ENCODE measurements around the gene PPP2R5D. TPM values are rescaled to one million over a fixed set of nuclear protein-coding genes. Genes with fewer than 3 reads are reported as not detected.
A peak's percentile ranks its signal among the peaks of the same experiment; 100 is the strongest.
"Not testable (repeated sequence)": the region's sequence is repeated elsewhere in the genome, so short reads cannot be mapped to it uniquely, and the experiment has no call there.

The PPP2R5D gene
- total and polyA plus RNA-seq, 4 experiments from 2014 or later = 22.3 to 38.0 (median 33.7) TPM

- no peaks in the 10 kb centered on the region for H3K9me3 ChIP-seq (ENCODE audit: control insufficient read depth in 1 of 2, low read length in 2 of 2)
- H3K27ac ChIP-seq (ENCODE audit: low read depth, low read length) = no peak overlapping the region
- no peak for DNase-seq
- peaks cover 0 to 19% (median 4%) of the 10 kb centered on the region in 4 donors for H3K4me1 Mint-ChIP-seq
- no peaks in the 10 kb centered on the region for H3K27me3 Mint-ChIP-seq
- ChIA-PET POLR2A (ENCODE audit: partially characterized antibody) (interaction anchor here (0.9 to 3.2 kb wide), 2 partner anchors 10 to 39 kb away, joined by 4 to 18 read pairs; partner anchors contain the start of genes CNPY3 and PEX6), CTCF (ENCODE audit: partially characterized antibody) (interaction anchor here (1.1 kb wide), 1 partner anchor 566 kb away, joined by 3 read pairs; no protein-coding TSS in a partner anchor)
- H3K36me3 Mint-ChIP-seq = peaks cover 32 to 64% of the 10 kb centered on the region in 2 donors
- peak overlapping the region in 2 of 7 donors; percentile 35 to 75 for H3K27ac Mint-ChIP-seq
- H3K27me3 ChIP-seq (ENCODE audit: insufficient read depth, low read length) = no peaks in the 10 kb centered on the region
- intact Hi-C loops (cut with micrococcal nuclease) = no loop called here
- H3K4me3 Mint-ChIP-seq = no peak overlapping the region
- peaks cover 53% of the 10 kb centered on the region for H3K36me3 ChIP-seq (ENCODE audit: insufficient read depth, low read length)
- no peaks in the 10 kb centered on the region for H3K4me1 ChIP-seq (ENCODE audit: insufficient read depth, low read length)
- no peak overlapping the region for H3K4me3 ChIP-seq (ENCODE audit: low read length in 2 of 2)
- no peaks in the 10 kb centered on the region for H3K9me3 Mint-ChIP-seq
Observed at GRCh38 chr6:42939810-42940167, 44.6 kb upstream of the PPP2R5D start.

GRCh38 chr6:42940493-42941045, 43.8 kb upstream of the PPP2R5D start:
- Histone ChIP-seq H3K4me3 (ENCODE audit: low read length in 2 of 2) (no peak overlapping the region), H3K9me3 (ENCODE audit: control insufficient read depth in 1 of 2, low read length in 2 of 2) (no peaks in the 10 kb centered on the region), H3K27me3 (ENCODE audit: insufficient read depth, low read length) (no peaks in the 10 kb centered on the region), H3K36me3 (ENCODE audit: insufficient read depth, low read length) (peaks cover 46% of the 10 kb centered on the region), H3K4me1 (ENCODE audit: insufficient read depth, low read length) (no peaks in the 10 kb centered on the region), H3K27ac (ENCODE audit: low read depth, low read length) (no peak overlapping the region)
- DNase-seq = no peak
- Mint-ChIP-seq H3K4me3 (no peak overlapping the region), H3K4me1 (peaks cover 0 to 15% (median 3%) of the 10 kb centered on the region in 4 donors), H3K36me3 (peaks cover 31 to 59% of the 10 kb centered on the region in 2 donors), H3K9me3 (no peaks in the 10 kb centered on the region), H3K27me3 (no peaks in the 10 kb centered on the region), H3K27ac (no peak overlapping the region)
- ChIA-PET CTCF (ENCODE audit: partially characterized antibody) (interaction anchor here (1.1 kb wide), 1 partner anchor 565 kb away, joined by 3 read pairs; no protein-coding TSS in a partner anchor), POLR2A (ENCODE audit: partially characterized antibody) (interaction anchor here (0.9 to 3.2 kb wide), 2 partner anchors 11 to 39 kb away, joined by 4 to 18 read pairs; partner anchors contain the start of genes CNPY3 and PEX6)
- intact Hi-C loops (cut with micrococcal nuclease) = no loop called here

GRCh38 chr6:42941356-42941755, 43.0 kb upstream of the PPP2R5D start:
- H3K27ac ChIP-seq (ENCODE audit: low read depth, low read length); intact Hi-C loops (cut with micrococcal nuclease); H3K27me3 ChIP-seq (ENCODE audit: insufficient read depth, low read length); H3K4me1 ChIP-seq (ENCODE audit: insufficient read depth, low read length); H3K27me3 Mint-ChIP-seq; H3K4me1 Mint-ChIP-seq; H3K4me3 Mint-ChIP-seq; H3K9me3 ChIP-seq (ENCODE audit: control insufficient read depth in 1 of 2, low read length in 2 of 2); H3K4me3 ChIP-seq (ENCODE audit: low read length in 2 of 2); DNase-seq; CTCF ChIA-PET (ENCODE audit: partially characterized antibody); H3K9me3 Mint-ChIP-seq: not testable (repeated sequence)
- peaks cover 39% of the 10 kb centered on the region for H3K36me3 ChIP-seq (ENCODE audit: insufficient read depth, low read length)
- Mint-ChIP-seq H3K27ac (peak overlapping the region in 1 of 7 donors; percentile 75), H3K36me3 (peaks cover 23 to 52% of the 10 kb centered on the region in 2 donors)
- POLR2A ChIA-PET (ENCODE audit: partially characterized antibody) = interaction anchor here (3.2 kb wide), 1 partner anchor 12 kb away, joined by 18 read pairs; the partner anchor contains the start of gene CNPY3

- no peak overlapping the region for H3K27ac ChIP-seq (ENCODE audit: low read depth, low read length)
- POLR2A ChIA-PET (ENCODE audit: partially characterized antibody) = interaction anchor here (0.7 to 0.8 kb wide), 2 partner anchors 18 to 342 kb away, joined by 3 read pairs; no protein-coding TSS in a partner anchor
- H3K4me1 Mint-ChIP-seq = peaks cover 0 to 4% (median 2%) of the 10 kb centered on the region in 4 donors
- intact Hi-C loops (cut with micrococcal nuclease) = no loop called here
- no peak overlapping the region for H3K27ac Mint-ChIP-seq
- no peaks in the 10 kb centered on the region for H3K4me1 ChIP-seq (ENCODE audit: insufficient read depth, low read length)
- H3K27me3 Mint-ChIP-seq = no peaks in the 10 kb centered on the region
- no peak overlapping the region for H3K4me3 ChIP-seq (ENCODE audit: low read length in 2 of 2)
- CTCF ChIA-PET (ENCODE audit: partially characterized antibody) = no interaction called here
- no peak for DNase-seq
- H3K27me3 ChIP-seq (ENCODE audit: insufficient read depth, low read length) = no peaks in the 10 kb centered on the region
- no peak overlapping the region for H3K4me3 Mint-ChIP-seq
- H3K9me3 Mint-ChIP-seq = no peaks in the 10 kb centered on the region
- no peaks in the 10 kb centered on the region for H3K9me3 ChIP-seq (ENCODE audit: control insufficient read depth in 1 of 2, low read length in 2 of 2)
- H3K36me3 Mint-ChIP-seq = peaks cover 15 to 43% of the 10 kb centered on the region in 2 donors
- H3K36me3 ChIP-seq (ENCODE audit: insufficient read depth, low read length) = peaks cover 28% of the 10 kb centered on the region
Observed at GRCh38 chr6:42942444-42942843, 41.9 kb upstream of the PPP2R5D start.

- Mint-ChIP-seq H3K27me3 (no peaks in the 10 kb centered on the region), H3K9me3 (no peaks in the 10 kb centered on the region), H3K27ac (peak overlapping the region in 2 of 7 donors; percentile 43 to 63), H3K36me3 (peaks cover 4 to 9% of the 10 kb centered on the region in 2 donors), H3K4me1 (no peaks in the 10 kb centered on the region), H3K4me3 (no peak overlapping the region)
- ChIA-PET POLR2A (ENCODE audit: partially characterized antibody) (no interaction called here), CTCF (ENCODE audit: partially characterized antibody) (no interaction called here)
- no peaks in the 10 kb centered on the region for H3K36me3 ChIP-seq (ENCODE audit: insufficient read depth, low read length)
- no peak for DNase-seq
- H3K9me3 ChIP-seq (ENCODE audit: control insufficient read depth in 1 of 2, low read length in 2 of 2) = no peaks in the 10 kb centered on the region
- H3K4me3 ChIP-seq (ENCODE audit: low read length in 2 of 2) = no peak overlapping the region
- H3K27me3 ChIP-seq (ENCODE audit: insufficient read depth, low read length) = no peaks in the 10 kb centered on the region
- no peak overlapping the region for H3K27ac ChIP-seq (ENCODE audit: low read depth, low read length)
- intact Hi-C loops (cut with micrococcal nuclease) = no loop called here
- H3K4me1 ChIP-seq (ENCODE audit: insufficient read depth, low read length) = no peaks in the 10 kb centered on the region
Observed at GRCh38 chr6:42947950-42948349, 36.4 kb upstream of the PPP2R5D start.

- Histone ChIP-seq H3K27me3 (ENCODE audit: insufficient read depth, low read length) (no peaks in the 10 kb centered on the region), H3K4me3 (ENCODE audit: low read length in 2 of 2) (no peak overlapping the region), H3K36me3 (ENCODE audit: insufficient read depth, low read length) (no peaks in the 10 kb centered on the region), H3K4me1 (ENCODE audit: insufficient read depth, low read length) (no peaks in the 10 kb centered on the region), H3K9me3 (ENCODE audit: control insufficient read depth in 1 of 2, low read length in 2 of 2) (no peaks in the 10 kb centered on the region), H3K27ac (ENCODE audit: low read depth, low read length) (no peak overlapping the region)
- DNase-seq = no peak
- H3K36me3 Mint-ChIP-seq = no peaks in the 10 kb centered on the region
- intact Hi-C loops (cut with micrococcal nuclease) = no loop called here
- POLR2A ChIA-PET (ENCODE audit: partially characterized antibody) = no interaction called here
- H3K4me1 Mint-ChIP-seq = no peaks in the 10 kb centered on the region
- no peak overlapping the region for H3K27ac Mint-ChIP-seq
- no peaks in the 10 kb centered on the region for H3K27me3 Mint-ChIP-seq
- H3K4me3 Mint-ChIP-seq = no peak overlapping the region
- no peaks in the 10 kb centered on the region for H3K9me3 Mint-ChIP-seq
- CTCF ChIA-PET (ENCODE audit: partially characterized antibody) = interaction anchor here (1.5 kb wide), 1 partner anchor 51 kb away, joined by 4 read pairs; no protein-coding TSS in a partner anchor
Observed at GRCh38 chr6:42952389-42952788, 32.0 kb upstream of the PPP2R5D start.

- H3K4me3 Mint-ChIP-seq; H3K36me3 ChIP-seq (ENCODE audit: insufficient read depth, low read length); H3K9me3 Mint-ChIP-seq; DNase-seq; intact Hi-C loops (cut with micrococcal nuclease); H3K27ac Mint-ChIP-seq; H3K9me3 ChIP-seq (ENCODE audit: control insufficient read depth in 1 of 2, low read length in 2 of 2); H3K4me3 ChIP-seq (ENCODE audit: low read length in 2 of 2); H3K36me3 Mint-ChIP-seq; H3K27me3 ChIP-seq (ENCODE audit: insufficient read depth, low read length); H3K4me1 ChIP-seq (ENCODE audit: insufficient read depth, low read length); CTCF ChIA-PET (ENCODE audit: partially characterized antibody); H3K27ac ChIP-seq (ENCODE audit: low read depth, low read length); H3K4me1 Mint-ChIP-seq; H3K27me3 Mint-ChIP-seq: not testable (repeated sequence)
- POLR2A ChIA-PET (ENCODE audit: partially characterized antibody) = interaction anchor here (0.8 kb wide), 1 partner anchor 25 kb away, joined by 3 read pairs; no protein-coding TSS in a partner anchor
Observed at GRCh38 chr6:42954405-42954804, 30.0 kb upstream of the PPP2R5D start.
